T-cell (primary cell): ENCODE measurements around the gene RBP7. TPM values are rescaled to one million over a fixed set of nuclear protein-coding genes. Genes with fewer than 3 reads are reported as not detected.

Experiments
- ATAC-seq, 4 experiments: fragments of 200-7000 bp in 3 of 4; fragments of 150-1000 bp in 1 of 4; cut with Tn5 transposase; replicated peaks in 1 of 4; 1 replicate in 3 of 4; 2 replicates in 1 of 4; pipeline ENCODE4 v1.10.0; 2021; ENCODE audit warnings: moderate library complexity in 3 of 4, mild to moderate bottlenecking in 2 of 4, moderate number of reproducible peaks in 1 of 4
- CTCF ChIA-PET, 2 donors: fragments of 300-600 bp; sonication (Branson Sonifier 250); formaldehyde crosslinking; loops; one replicate each; lab custom pipeline; 2022; ENCODE audit warnings: antibody characterized with exemption in 2 of 2; lab: Charles Lee
- POLR2A ChIA-PET, 2 donors: fragments of 300-600 bp; sonication (Branson Sonifier 250); formaldehyde crosslinking; loops; one replicate each; lab custom pipeline; 2022; ENCODE audit warnings: antibody characterized with exemption in 2 of 2; lab: Charles Lee
- DNase-seq, 35 experiments: peaks; one replicate each; pipeline versions ENCODE4 v3.0.0 to v3.0.0-alpha.2; 2013 to 2023
- H3K27ac ChIP-seq: one replicate; pipeline ENCODE4 v1.5.1; 2013; ENCODE audit warnings: low read length
- H3K27me3 ChIP-seq, 2 experiments: replicated peaks in 1 of 2; 1 replicate in 1 of 2; 2 replicates in 1 of 2; pipeline versions ENCODE4 v1.6.1 to v1.7.0; 2013; ENCODE audit warnings: low read length in 1 of 2, mixed read lengths in 1 of 2; ENCODE audit not compliant: control insufficient read depth in 2 of 2, insufficient read depth in 2 of 2; ENCODE audit errors: extremely low read depth in 1 of 2
- H3K36me3 ChIP-seq, 2 donors: 1 replicate in 1 of 2; 2 replicates in 1 of 2; pipeline versions ENCODE4 v1.6.1 to v1.7.0; 2013; ENCODE audit warnings: low read length in 1 of 2; ENCODE audit not compliant: control insufficient read depth in 2 of 2, insufficient read depth in 1 of 2; ENCODE audit errors: extremely low read depth in 1 of 2
- H3K4me1 ChIP-seq, 2 experiments: 1 replicate in 1 of 2; 2 replicates in 1 of 2; pipeline versions ENCODE4 v1.6.1 to v1.7.0; 2013; ENCODE audit warnings: low read length in 2 of 2, mixed read lengths in 1 of 2; ENCODE audit not compliant: insufficient read depth in 2 of 2, control insufficient read depth in 1 of 2; ENCODE audit errors: extremely low read depth in 1 of 2
- H3K4me3 ChIP-seq, 2 donors: 1 replicate in 1 of 2; 2 replicates in 1 of 2; pipeline versions ENCODE4 v1.5.1 to v1.7.0; 2013; ENCODE audit warnings: mild to moderate bottlenecking in 2 of 2, low read length in 1 of 2, moderate library complexity in 1 of 2; ENCODE audit not compliant: control insufficient read depth in 1 of 2; ENCODE audit errors: extremely low read depth in 1 of 2
- H3K9me3 ChIP-seq: 2 replicates; pipeline ENCODE4 v1.7.0; 2013
- H3K27ac Mint-ChIP-seq, 2 donors: one replicate each; pipeline ENCODE4 v1.8.0; 2020 to 2021; ENCODE audit warnings: mild to moderate bottlenecking in 2 of 2, mixed read lengths in 2 of 2
- H3K27me3 Mint-ChIP-seq, 2 donors: one replicate each; pipeline ENCODE4 v1.8.0; 2021 to 2022; ENCODE audit warnings: mixed read lengths in 2 of 2
- H3K36me3 Mint-ChIP-seq: one replicate; pipeline ENCODE4 v1.8.0; 2021; ENCODE audit warnings: mixed read lengths
- H3K4me1 Mint-ChIP-seq, 3 donors: one replicate each; pipeline ENCODE4 v1.8.0; 2020 to 2022; ENCODE audit warnings: mixed read lengths in 3 of 3, mild to moderate bottlenecking in 1 of 3
- H3K4me3 Mint-ChIP-seq, 3 donors: one replicate each; pipeline ENCODE4 v1.8.0; 2020 to 2022; ENCODE audit warnings: mild to moderate bottlenecking in 3 of 3, mixed read lengths in 3 of 3, moderate library complexity in 3 of 3
- H3K9me3 Mint-ChIP-seq, 3 donors: one replicate each; pipeline ENCODE4 v1.8.0; 2020 to 2022; ENCODE audit warnings: mixed read lengths in 3 of 3
- WGBS: methylation state at CpG from one replicate; pipeline ENCODE4 v1.1.5; 2013; ENCODE audit warnings: missing lambda C conversion rate; ENCODE audit not compliant: insufficient coverage; 5-methylcytosine and 5-hydroxymethylcytosine counted together
- total RNA-seq, 35 experiments: library from RNA in 6 of 35; stranded (reverse) in 6 of 35; fragments of 120-200 nt in 1 of 35; gene quantifications; one replicate each; pipeline versions ENCODE4 v1.2.1 to v1.2.4 and lab custom pipeline; 2013 to 2026

RBP7 gene
- total RNA-seq (under 1 TPM in 1 of 5 donors, not detected in 4; 0.63 TPM), total RNA-seq (lab: John Stamatoyannopoulos, UW) (0 to 0.14 (median 0) reads per million in 29 experiments)
- 0.48 TPM for total RNA-seq (2013)

DNA sequence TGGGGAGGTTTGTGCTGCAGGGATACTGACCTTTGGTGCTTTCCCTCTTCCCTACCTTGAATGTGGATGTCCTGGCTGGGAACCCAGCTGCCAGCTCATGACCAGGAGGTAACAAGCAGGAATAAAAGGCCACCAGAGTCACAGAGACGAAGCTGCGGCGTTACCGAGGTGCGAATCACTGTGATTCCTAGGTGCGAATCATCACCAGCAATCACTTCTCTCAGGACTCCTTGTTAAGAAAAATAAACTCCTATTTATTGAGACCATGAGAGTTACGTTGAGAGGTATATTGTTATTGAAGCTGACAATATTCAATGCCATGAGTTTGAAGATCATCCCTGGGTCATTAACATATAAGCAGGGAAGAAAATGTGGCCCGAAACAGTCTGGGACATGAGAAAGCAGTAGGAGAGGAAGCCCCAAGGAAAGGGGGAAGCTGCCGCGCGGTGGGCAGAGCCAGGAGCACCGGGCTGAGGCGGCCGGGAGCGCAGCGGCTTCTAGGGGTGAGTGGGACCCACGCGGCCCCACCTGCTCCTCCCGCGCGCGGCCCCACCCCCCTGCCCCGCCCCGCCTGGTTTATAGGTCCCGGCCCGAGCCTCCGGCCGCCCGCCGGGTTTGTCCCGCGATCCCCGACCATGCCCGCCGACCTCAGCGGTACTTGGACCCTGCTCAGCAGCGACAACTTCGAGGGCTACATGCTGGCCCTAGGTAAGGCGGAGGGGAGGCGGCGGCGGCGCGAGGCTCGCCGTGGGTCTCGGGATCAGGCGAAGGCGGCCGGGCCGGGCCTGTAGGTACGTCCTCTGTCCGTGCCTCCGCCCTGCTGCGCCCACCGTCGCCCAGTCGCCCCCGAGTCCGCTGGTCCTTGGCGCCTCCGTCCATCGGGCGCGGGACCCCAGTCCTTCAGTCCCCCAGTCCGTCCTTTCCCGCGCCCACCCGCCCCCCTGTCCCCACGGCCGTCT, at the start of gene RBP7:
TSS of gene RBP7 (plus strand) at position 605 of the 959 bp plus-strand sequence. CDS start at position 636, 31 bp downstream.
- H3K9me3 Mint-ChIP-seq = no peaks in the 10 kb centered on the region
- POLR2A ChIA-PET = no interaction called here
- peaks cover 4 to 65% of the 10 kb centered on the region in 2 experiments for H3K27me3 ChIP-seq
- H3K4me1 ChIP-seq = peaks cover 0 to 9% of the 10 kb centered on the region in 2 experiments
- H3K4me3 Mint-ChIP-seq = peak within 1 kb of the TSS; percentile 74 to 81 (median 79)
- no peaks in the 10 kb centered on the region for H3K9me3 ChIP-seq
- 3% methylated on average over 60 of the region's 71 CpGs for WGBS
- DNase-seq (peak in 13 of 35 experiments; percentile 1 to 20 (median 4)), ATAC-seq (peak; percentile 53 to 59 (median 56))
- peak within 1 kb of the TSS; percentile 5 to 59 for H3K4me3 ChIP-seq
- no peaks in the 10 kb centered on the region for H3K36me3 ChIP-seq
- peaks cover 10 to 14% (median 13%) of the 10 kb centered on the region in 3 donors for H3K4me1 Mint-ChIP-seq
- peaks cover 28 to 47% of the 10 kb centered on the region in 2 donors for H3K27me3 Mint-ChIP-seq
- CTCF ChIA-PET = no interaction called here
- peak within 1 kb of the TSS in 1 of 2 donors; percentile 8 for H3K27ac Mint-ChIP-seq
- H3K36me3 Mint-ChIP-seq = no peaks in the 10 kb centered on the region
- no peak within 1 kb of the TSS for H3K27ac ChIP-seq

DNA sequence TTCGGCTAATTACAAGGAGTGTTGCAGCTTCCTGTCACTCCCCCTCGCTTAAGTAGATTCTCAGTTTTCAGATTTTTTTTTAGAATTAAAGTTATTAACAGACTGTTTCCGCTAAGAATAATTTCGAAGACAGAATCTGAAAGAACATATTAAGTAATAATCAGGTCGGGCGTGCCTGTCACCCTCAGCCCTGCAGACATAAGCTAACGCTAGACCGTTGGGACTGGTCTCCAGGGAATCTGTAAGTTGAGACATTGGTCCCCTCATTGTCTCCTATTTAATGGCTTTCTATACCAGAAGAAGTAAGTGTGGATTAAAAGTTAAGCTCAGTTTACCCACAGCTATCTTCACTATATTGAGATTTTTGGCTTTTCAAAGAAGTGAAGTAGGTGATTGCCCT, 39.3 kb upstream of the RBP7 start:
- Mint-ChIP-seq H3K27me3 (no peaks in the 10 kb centered on the region), H3K27ac (no peak overlapping the region), H3K4me1 (no peaks in the 10 kb centered on the region), H3K9me3 (no peaks in the 10 kb centered on the region), H3K36me3 (no peaks in the 10 kb centered on the region), H3K4me3 (no peak overlapping the region)
- no peak for ATAC-seq
- DNase-seq = no peak
- Histone ChIP-seq H3K27me3 (no peaks in the 10 kb centered on the region), H3K4me3 (no peak overlapping the region), H3K36me3 (no peaks in the 10 kb centered on the region), H3K27ac (no peak overlapping the region), H3K9me3 (no peaks in the 10 kb centered on the region), H3K4me1 (no peaks in the 10 kb centered on the region)
- CTCF ChIA-PET = interaction anchor here in 1 of 2 donors (0.7 kb wide), 1 partner anchor 90 kb away, joined by 3 read pairs; no protein-coding TSS in a partner anchor
- WGBS = 92% methylated on average over 4 of the region's 8 CpGs
- POLR2A ChIA-PET = no interaction called here

- no peaks in the 10 kb centered on the region for H3K36me3 Mint-ChIP-seq
- Histone ChIP-seq H3K27ac (no peak overlapping the region), H3K4me1 (no peaks in the 10 kb centered on the region), H3K4me3 (no peak overlapping the region), H3K9me3 (no peaks in the 10 kb centered on the region), H3K36me3 (no peaks in the 10 kb centered on the region), H3K27me3 (no peaks in the 10 kb centered on the region)
- DNase-seq = no peak
- H3K4me3 Mint-ChIP-seq = no peak overlapping the region
- H3K27ac Mint-ChIP-seq = no peak overlapping the region
- H3K9me3 Mint-ChIP-seq = no peaks in the 10 kb centered on the region
- no peaks in the 10 kb centered on the region for H3K4me1 Mint-ChIP-seq
- no peak for ATAC-seq
- no peaks in the 10 kb centered on the region for H3K27me3 Mint-ChIP-seq
- POLR2A ChIA-PET = no interaction called here
- CTCF ChIA-PET = no interaction called here
- WGBS = 100% methylated on average over 1 of the region's 4 CpGs
These were observed 37.0 kb upstream of the RBP7 start for GRCh38 chr1:9960011-9960410.

- H3K4me3 ChIP-seq = no peak overlapping the region
- no peak for ATAC-seq
- H3K27ac ChIP-seq = no peak overlapping the region
- H3K9me3 ChIP-seq = no peaks in the 10 kb centered on the region
- H3K27me3 ChIP-seq = no peaks in the 10 kb centered on the region
- Mint-ChIP-seq H3K4me1 (no peaks in the 10 kb centered on the region), H3K4me3 (no peak overlapping the region), H3K9me3 (no peaks in the 10 kb centered on the region), H3K27me3 (no peaks in the 10 kb centered on the region), H3K27ac (no peak overlapping the region), H3K36me3 (no peaks in the 10 kb centered on the region)
- peak in 1 of 35 experiments; percentile 0 for DNase-seq
- ChIA-PET POLR2A (interaction anchor here in 1 of 2 donors (0.5 kb wide), 1 partner anchor 104 kb away, joined by 3 read pairs; no protein-coding TSS in a partner anchor), CTCF (interaction anchor here (0.5 to 0.6 kb wide), 2 partner anchors 36 to 895 kb away, joined by 3 to 5 read pairs; no protein-coding TSS in a partner anchor)
- 85% methylated on average over 4 of the region's 12 CpGs for WGBS
- H3K36me3 ChIP-seq = no peaks in the 10 kb centered on the region
- H3K4me1 ChIP-seq = no peaks in the 10 kb centered on the region
These were observed 36.1 kb upstream of the RBP7 start for GRCh38 chr1:9960706-9961562.

DNA sequence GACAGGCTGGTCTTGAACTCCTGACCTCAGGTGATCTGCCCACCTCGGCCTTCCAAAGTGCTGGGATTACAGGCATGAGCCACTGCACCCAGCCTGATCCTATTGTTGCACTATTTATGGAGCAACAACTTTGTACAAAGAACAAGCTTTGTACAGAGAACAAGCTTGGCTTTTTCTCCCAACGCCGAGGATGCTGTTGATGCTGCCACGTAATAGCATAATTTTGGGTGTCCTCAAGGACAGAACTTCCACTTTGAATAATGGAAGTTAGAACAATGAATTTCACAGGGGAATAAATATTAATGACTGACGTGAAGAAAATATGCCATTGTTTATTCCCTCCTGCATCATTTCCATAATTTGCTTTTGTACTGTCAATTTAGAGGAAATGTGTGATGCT, 12.8 kb upstream of the RBP7 start:
- CTCF ChIA-PET = no interaction called here
- no peaks in the 10 kb centered on the region for H3K9me3 ChIP-seq
- H3K36me3 ChIP-seq = peaks cover 0 to 14% of the 10 kb centered on the region in 2 donors

DNA sequence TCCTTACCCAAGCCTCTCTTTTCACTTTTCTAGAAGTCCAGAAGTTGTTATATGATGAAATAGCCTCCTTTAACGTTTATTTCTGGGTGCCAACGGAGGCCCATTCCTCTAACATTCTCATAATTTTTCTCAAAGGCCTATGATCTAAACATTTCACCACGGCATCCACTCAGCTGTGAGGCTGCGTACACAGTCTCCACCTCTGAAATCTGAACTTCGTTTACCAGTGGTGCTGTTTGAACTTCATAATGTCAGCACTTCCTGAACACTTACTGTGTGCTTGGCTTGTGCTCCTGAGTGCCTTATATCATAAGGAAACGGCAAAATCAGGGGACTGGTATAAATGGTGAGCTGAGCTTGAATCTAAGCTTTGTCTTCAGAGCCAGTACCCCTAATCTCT, 12.0 kb upstream of the RBP7 start:
- Histone ChIP-seq H3K4me3 (no peak overlapping the region), H3K36me3 (peaks cover 0 to 14% of the 10 kb centered on the region in 2 donors), H3K27me3 (no peaks in the 10 kb centered on the region), H3K4me1 (no peaks in the 10 kb centered on the region), H3K27ac (no peak overlapping the region), H3K9me3 (no peaks in the 10 kb centered on the region)
- Mint-ChIP-seq H3K36me3 (peaks cover 17% of the 10 kb centered on the region), H3K9me3 (no peaks in the 10 kb centered on the region), H3K27ac (no peak overlapping the region), H3K4me1 (no peaks in the 10 kb centered on the region), H3K27me3 (no peaks in the 10 kb centered on the region), H3K4me3 (no peak overlapping the region)
- CTCF ChIA-PET = no interaction called here
- WGBS = 63% methylated on average over 3 of the region's 6 CpGs
- ATAC-seq (no peak), DNase-seq (no peak)
- POLR2A ChIA-PET = no interaction called here

More for the DNA sequence above, 12.8 kb upstream of the RBP7 start:
- no peaks in the 10 kb centered on the region for H3K9me3 Mint-ChIP-seq
- no peaks in the 10 kb centered on the region for H3K4me1 ChIP-seq
- no peak for ATAC-seq
- no peaks in the 10 kb centered on the region for H3K4me1 Mint-ChIP-seq
- POLR2A ChIA-PET = no interaction called here
- no peaks in the 10 kb centered on the region for H3K27me3 Mint-ChIP-seq
- 94% methylated on average over 3 of the region's 5 CpGs for WGBS
- H3K27ac Mint-ChIP-seq = no peak overlapping the region
- H3K4me3 Mint-ChIP-seq = no peak overlapping the region
- no peak for DNase-seq
- no peak overlapping the region for H3K27ac ChIP-seq
- no peaks in the 10 kb centered on the region for H3K27me3 ChIP-seq
- peaks cover 17% of the 10 kb centered on the region for H3K36me3 Mint-ChIP-seq
- H3K4me3 ChIP-seq = no peak overlapping the region
